RWPE2 (cell line): ENCODE measurements around the gene RDH11.

Source experiments
- ATAC-seq: fragments of 200-7000 bp; cut with Tn5 transposase; 3 replicates; pipeline ENCODE4 v1.9.1; 2021; ENCODE audit warnings: low read depth
- DNase-seq: peaks from one replicate; pipeline ENCODE4 v3.0.0-alpha.2; 2020; ENCODE audit warnings: low spot score
- H3K27ac ChIP-seq: fragments of 450-650 bp; 2 replicates; pipeline ENCODE4 v1.5.1; 2017; ENCODE audit warnings: mild to moderate bottlenecking; ENCODE audit not compliant: poor library complexity, severe bottlenecking
- H3K27me3 ChIP-seq: fragments of 250-450 bp; sonication (Bioruptor Pico); 2 replicates; pipeline ENCODE4 v1.5.1; 2021; ENCODE audit warnings: mild to moderate bottlenecking, moderate library complexity; ENCODE audit not compliant: insufficient read depth, poor library complexity, severe bottlenecking
- H3K36me3 ChIP-seq: fragments of 250-450 bp; sonication (Bioruptor Pico); 2 replicates; pipeline ENCODE4 v1.5.1; 2020; ENCODE audit warnings: low read depth, mild to moderate bottlenecking, moderate library complexity
- H3K4me1 ChIP-seq: fragments of 250-450 bp; sonication (Bioruptor Pico); 2 replicates; pipeline ENCODE4 v1.5.1; 2021; ENCODE audit warnings: mild to moderate bottlenecking, moderate library complexity; ENCODE audit not compliant: insufficient read depth, poor library complexity, severe bottlenecking
- H3K4me3 ChIP-seq: fragments of 250-450 bp; sonication (Bioruptor Pico); 2 replicates; pipeline ENCODE4 v1.5.1; 2021; ENCODE audit warnings: mild to moderate bottlenecking, moderate library complexity; ENCODE audit not compliant: severe bottlenecking
- H3K9me3 ChIP-seq: fragments of 250-450 bp; sonication (Bioruptor Pico); 2 replicates; pipeline ENCODE4 v1.5.1; 2021; ENCODE audit warnings: mild to moderate bottlenecking, moderate library complexity; ENCODE audit not compliant: severe bottlenecking
- CTCF ChIP-seq: fragments of 450-650 bp; IDR thresholded peaks from one replicate; pipeline ENCODE4 v1.5.1; 2017; ENCODE audit warnings: mild to moderate bottlenecking, moderate library complexity; ENCODE audit not compliant: poor library complexity, severe bottlenecking

The RDH11 gene

GRCh38 chr14:67646131-67646530 lies 49.4 kb downstream of the RDH11 start:
- TF ChIP-seq CTCF = no peak
- DNase-seq (no peak), ATAC-seq (no peak)
- H3K27me3 ChIP-seq = no peaks in the 10 kb centered on the region
- H3K36me3 ChIP-seq = peaks cover 47% of the 10 kb centered on the region
- H3K4me3 ChIP-seq = no peak overlapping the region
- no peak overlapping the region for H3K27ac ChIP-seq
- no peaks in the 10 kb centered on the region for H3K9me3 ChIP-seq
- H3K4me1 ChIP-seq = peaks cover 10% of the 10 kb centered on the region

- Histone ChIP-seq H3K4me1 (peaks cover 2% of the 10 kb centered on the region), H3K9me3 (no peaks in the 10 kb centered on the region), H3K36me3 (peaks cover 40% of the 10 kb centered on the region), H3K27me3 (no peaks in the 10 kb centered on the region), H3K4me3 (no peak overlapping the region), H3K27ac (no peak overlapping the region)
- no peak for DNase-seq
- no peak for TF ChIP-seq CTCF
- ATAC-seq = no peak
Measured at GRCh38 chr14:67645414-67645813, 50.1 kb downstream of the RDH11 start.

GRCh38 chr14:67644428-67644827 lies 51.1 kb downstream of the RDH11 start:
- ATAC-seq = no peak
- H3K27ac ChIP-seq = no peak overlapping the region
- no peak overlapping the region for H3K4me3 ChIP-seq
- no peak for TF ChIP-seq CTCF
- DNase-seq = no peak
- H3K9me3 ChIP-seq = no peaks in the 10 kb centered on the region
- H3K27me3 ChIP-seq = no peaks in the 10 kb centered on the region
- peaks cover 30% of the 10 kb centered on the region for H3K36me3 ChIP-seq
- H3K4me1 ChIP-seq = no peaks in the 10 kb centered on the region

- ATAC-seq (no peak), DNase-seq (no peak)
- Histone ChIP-seq H3K9me3 (no peaks in the 10 kb centered on the region), H3K27ac (no peak overlapping the region), H3K36me3 (peaks cover 23% of the 10 kb centered on the region), H3K4me3 (no peak overlapping the region), H3K4me1 (no peaks in the 10 kb centered on the region), H3K27me3 (no peaks in the 10 kb centered on the region)
- no peak for TF ChIP-seq CTCF
Measured at GRCh38 chr14:67643713-67644112, 51.9 kb downstream of the RDH11 start.

GRCh38 chr14:67641902-67642749 lies 53.4 kb downstream of the RDH11 start:
- no peak for TF ChIP-seq CTCF
- DNase-seq (no peak), ATAC-seq (no peak)
- Histone ChIP-seq H3K4me1 (no peaks in the 10 kb centered on the region), H3K9me3 (no peaks in the 10 kb centered on the region), H3K27me3 (no peaks in the 10 kb centered on the region), H3K36me3 (peaks cover 7% of the 10 kb centered on the region), H3K27ac (no peak overlapping the region), H3K4me3 (no peak overlapping the region)
